K562 (cell line): ENCODE data around the gene SYCP2.

ENCODE experiments used
- ARNT ChIP-seq, 2 experiments: fragments of 450-650 bp; IDR thresholded peaks; 2 replicates each; pipeline ENCODE4 v1.6.1; 2016; ENCODE audit warnings: mild to moderate bottlenecking in 1 of 2
- CEBPB ChIP-seq: fragments of 450-650 bp; IDR thresholded peaks from 2 replicates; pipeline ENCODE4 v1.6.1; 2016; ENCODE audit warnings: missing genetic modification characterization, missing compliant biosample characterization
- EGR1 ChIP-seq: fragments of 450-650 bp; conservative IDR thresholded peaks from 2 replicates; pipeline ENCODE4 v1.6.1; 2017; ENCODE audit warnings: mild to moderate bottlenecking
- IFI16 ChIP-seq: fragments of 250-450 bp; sonication (Bioruptor Pico); IDR thresholded peaks from 2 replicates; pipeline ENCODE4 v2.1.2; 2022; ENCODE audit warnings: mild to moderate bottlenecking, inconsistent platforms
- NCOA4 ChIP-seq: fragments of 450-650 bp; IDR thresholded peaks from 2 replicates; pipeline ENCODE4 v1.6.1; 2018; ENCODE audit warnings: mild to moderate bottlenecking; ENCODE audit not compliant: partially characterized antibody
- NR1H2 ChIP-seq: sonication (generic); formaldehyde crosslinking; IDR thresholded peaks from 2 replicates; pipeline ENCODE4 v1.4.0; 2020; ENCODE audit warnings: mild to moderate bottlenecking, missing genetic modification reagents
- SMARCA5 ChIP-seq: fragments of 450-650 bp; IDR thresholded peaks from 2 replicates; pipeline ENCODE4 v1.6.1; 2016
- ZNF436 ChIP-seq: fragments of 250-450, 450-650 bp; sonication (Bioruptor Pico); formaldehyde crosslinking; IDR thresholded peaks from 2 replicates; pipeline ENCODE4 v1.7.0; 2020; ENCODE audit warnings: mild to moderate bottlenecking
- TF ChIP-seq, protein P1 (sequence below), 3 experiments: IDR thresholded peaks in 2 of 3; conservative IDR thresholded peaks in 1 of 3; 2 replicates each; pipeline ENCODE4 v1.5.1; 2011 to 2012; ENCODE audit warnings: low read length in 3 of 3, mild to moderate bottlenecking in 3 of 3, control low read depth in 2 of 3, improper control_type of control experiment in 1 of 3, inconsistent platforms in 1 of 3, low read depth in 1 of 3, mixed read lengths in 1 of 3, moderate library complexity in 1 of 3; ENCODE audit not compliant: insufficient read depth in 2 of 3
- TF ChIP-seq, protein P2 (sequence below): fragments of 450-650 bp; IDR thresholded peaks from 2 replicates; pipeline ENCODE4 v1.6.1; 2016; ENCODE audit warnings: low read depth
- TF ChIP-seq, protein P3 (sequence below): sonication (generic); formaldehyde crosslinking; IDR thresholded peaks from 2 replicates; pipeline ENCODE4 v1.8.0; 2022; ENCODE audit warnings: missing genetic modification reagents, mild to moderate bottlenecking, borderline replicate concordance

DNA sequence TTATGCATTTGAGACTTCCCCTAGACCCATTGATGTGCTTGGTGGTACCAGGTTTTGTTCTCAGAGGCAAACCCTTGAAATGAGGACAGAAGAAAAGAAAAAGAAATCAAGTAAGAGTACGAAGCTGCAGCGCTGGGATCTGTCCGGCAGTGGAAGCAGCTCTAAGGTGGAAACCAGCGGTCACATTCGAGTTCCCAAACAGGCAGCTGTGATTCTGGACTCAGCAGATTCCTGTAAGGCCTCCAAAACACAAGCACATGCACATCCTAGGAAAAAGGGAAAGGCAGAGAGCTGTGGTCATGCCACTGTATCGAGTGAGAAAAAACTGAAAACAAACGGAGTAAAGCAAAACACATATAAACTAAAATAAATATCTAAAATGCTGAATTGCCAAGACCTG lies 11.3 kb upstream of the SYCP2 start:
- TF ChIP-seq, protein P1, sequence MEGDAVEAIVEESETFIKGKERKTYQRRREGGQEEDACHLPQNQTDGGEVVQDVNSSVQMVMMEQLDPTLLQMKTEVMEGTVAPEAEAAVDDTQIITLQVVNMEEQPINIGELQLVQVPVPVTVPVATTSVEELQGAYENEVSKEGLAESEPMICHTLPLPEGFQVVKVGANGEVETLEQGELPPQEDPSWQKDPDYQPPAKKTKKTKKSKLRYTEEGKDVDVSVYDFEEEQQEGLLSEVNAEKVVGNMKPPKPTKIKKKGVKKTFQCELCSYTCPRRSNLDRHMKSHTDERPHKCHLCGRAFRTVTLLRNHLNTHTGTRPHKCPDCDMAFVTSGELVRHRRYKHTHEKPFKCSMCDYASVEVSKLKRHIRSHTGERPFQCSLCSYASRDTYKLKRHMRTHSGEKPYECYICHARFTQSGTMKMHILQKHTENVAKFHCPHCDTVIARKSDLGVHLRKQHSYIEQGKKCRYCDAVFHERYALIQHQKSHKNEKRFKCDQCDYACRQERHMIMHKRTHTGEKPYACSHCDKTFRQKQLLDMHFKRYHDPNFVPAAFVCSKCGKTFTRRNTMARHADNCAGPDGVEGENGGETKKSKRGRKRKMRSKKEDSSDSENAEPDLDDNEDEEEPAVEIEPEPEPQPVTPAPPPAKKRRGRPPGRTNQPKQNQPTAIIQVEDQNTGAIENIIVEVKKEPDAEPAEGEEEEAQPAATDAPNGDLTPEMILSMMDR (IDR thresholded peaks at IDR 0.05 in 2 of 3, conservative IDR thresholded peaks at IDR 0.05 in 1 of 3; ENCODE audit: insufficient read depth in 2 of 3, low read depth in 1 of 3, low read length in 3 of 3): no peak
- TF ChIP-seq SMARCA5 (no peak), NCOA4 (no peak), NR1H2 (CRISPR knock-in tag) (no peak), EGR1 (no peak), ZNF436 (CRISPR knock-in tag) (no peak), CEBPB (tag) (no peak), ARNT (IDR thresholded peaks at IDR 0.05) (no peak), IFI16 (CRISPR knock-in tag) (no peak)
- TF ChIP-seq, protein P2, sequence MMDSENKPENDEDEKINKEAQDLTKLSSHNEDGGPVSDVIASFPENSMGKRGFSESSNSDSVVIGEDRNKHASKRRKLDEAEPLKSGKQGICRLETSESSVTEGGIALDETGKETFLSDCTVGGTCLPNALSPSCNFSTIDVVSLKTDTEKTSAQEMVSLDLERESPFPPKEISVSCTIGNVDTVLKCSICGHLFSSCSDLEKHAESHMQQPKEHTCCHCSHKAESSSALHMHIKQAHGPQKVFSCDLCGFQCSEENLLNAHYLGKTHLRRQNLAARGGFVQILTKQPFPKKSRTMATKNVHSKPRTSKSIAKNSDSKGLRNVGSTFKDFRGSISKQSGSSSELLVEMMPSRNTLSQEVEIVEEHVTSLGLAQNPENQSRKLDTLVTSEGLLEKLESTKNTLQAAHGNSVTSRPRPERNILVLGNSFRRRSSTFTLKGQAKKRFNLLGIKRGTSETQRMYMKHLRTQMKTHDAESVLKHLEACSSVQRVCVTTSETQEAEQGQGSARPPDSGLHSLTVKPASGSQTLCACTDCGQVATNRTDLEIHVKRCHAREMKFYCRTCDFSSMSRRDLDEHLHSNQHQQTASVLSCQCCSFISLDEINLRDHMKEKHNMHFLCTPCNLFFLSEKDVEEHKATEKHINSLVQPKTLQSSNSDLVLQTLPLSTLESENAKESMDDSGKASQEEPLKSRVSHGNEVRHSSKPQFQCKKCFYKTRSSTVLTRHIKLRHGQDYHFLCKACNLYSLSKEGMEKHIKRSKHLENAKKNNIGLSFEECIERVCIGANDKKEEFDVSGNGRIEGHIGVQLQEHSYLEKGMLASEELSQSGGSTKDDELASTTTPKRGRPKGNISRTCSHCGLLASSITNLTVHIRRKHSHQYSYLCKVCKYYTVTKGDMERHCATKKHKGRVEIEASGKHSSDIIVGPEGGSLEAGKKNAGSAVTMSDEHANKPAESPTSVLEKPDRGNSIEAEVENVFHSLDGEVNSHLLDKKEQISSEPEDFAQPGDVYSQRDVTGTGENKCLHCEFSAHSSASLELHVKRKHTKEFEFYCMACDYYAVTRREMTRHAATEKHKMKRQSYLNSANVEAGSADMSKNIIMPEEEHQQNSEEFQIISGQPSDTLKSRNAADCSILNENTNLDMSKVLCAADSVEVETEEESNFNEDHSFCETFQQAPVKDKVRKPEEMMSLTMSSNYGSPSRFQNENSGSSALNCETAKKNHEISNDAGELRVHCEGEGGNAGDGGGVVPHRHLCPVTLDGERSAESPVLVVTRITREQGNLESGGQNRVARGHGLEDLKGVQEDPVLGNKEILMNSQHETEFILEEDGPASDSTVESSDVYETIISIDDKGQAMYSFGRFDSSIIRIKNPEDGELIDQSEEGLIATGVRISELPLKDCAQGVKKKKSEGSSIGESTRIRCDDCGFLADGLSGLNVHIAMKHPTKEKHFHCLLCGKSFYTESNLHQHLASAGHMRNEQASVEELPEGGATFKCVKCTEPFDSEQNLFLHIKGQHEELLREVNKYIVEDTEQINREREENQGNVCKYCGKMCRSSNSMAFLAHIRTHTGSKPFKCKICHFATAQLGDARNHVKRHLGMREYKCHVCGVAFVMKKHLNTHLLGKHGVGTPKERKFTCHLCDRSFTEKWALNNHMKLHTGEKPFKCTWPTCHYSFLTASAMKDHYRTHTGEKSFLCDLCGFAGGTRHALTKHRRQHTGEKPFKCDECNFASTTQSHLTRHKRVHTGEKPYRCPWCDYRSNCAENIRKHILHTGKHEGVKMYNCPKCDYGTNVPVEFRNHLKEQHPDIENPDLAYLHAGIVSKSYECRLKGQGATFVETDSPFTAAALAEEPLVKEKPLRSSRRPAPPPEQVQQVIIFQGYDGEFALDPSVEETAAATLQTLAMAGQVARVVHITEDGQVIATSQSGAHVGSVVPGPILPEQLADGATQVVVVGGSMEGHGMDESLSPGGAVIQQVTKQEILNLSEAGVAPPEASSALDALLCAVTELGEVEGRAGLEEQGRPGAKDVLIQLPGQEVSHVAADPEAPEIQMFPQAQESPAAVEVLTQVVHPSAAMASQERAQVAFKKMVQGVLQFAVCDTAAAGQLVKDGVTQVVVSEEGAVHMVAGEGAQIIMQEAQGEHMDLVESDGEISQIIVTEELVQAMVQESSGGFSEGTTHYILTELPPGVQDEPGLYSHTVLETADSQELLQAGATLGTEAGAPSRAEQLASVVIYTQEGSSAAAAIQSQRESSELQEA: no peak
- TF ChIP-seq, protein P3, sequence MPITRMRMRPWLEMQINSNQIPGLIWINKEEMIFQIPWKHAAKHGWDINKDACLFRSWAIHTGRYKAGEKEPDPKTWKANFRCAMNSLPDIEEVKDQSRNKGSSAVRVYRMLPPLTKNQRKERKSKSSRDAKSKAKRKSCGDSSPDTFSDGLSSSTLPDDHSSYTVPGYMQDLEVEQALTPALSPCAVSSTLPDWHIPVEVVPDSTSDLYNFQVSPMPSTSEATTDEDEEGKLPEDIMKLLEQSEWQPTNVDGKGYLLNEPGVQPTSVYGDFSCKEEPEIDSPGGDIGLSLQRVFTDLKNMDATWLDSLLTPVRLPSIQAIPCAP (CRISPR knock-in tag): no peak
